IMR-90 (cell line): Measurements from ENCODE around the gene HAX1.

Experiments
- CEBPB ChIP-seq: IDR thresholded peaks from 2 replicates; pipeline ENCODE4 v1.6.1; 2012; ENCODE audit warnings: low read depth, low read length, improper control_type of control experiment
- CTCF ChIP-seq: conservative IDR thresholded peaks from 2 replicates; pipeline ENCODE4 v1.5.1; 2012; ENCODE audit warnings: mild to moderate bottlenecking, low read depth, low read length, improper control_type of control experiment
- MXI1 ChIP-seq: IDR thresholded peaks from 2 replicates; pipeline ENCODE4 v1.6.1; 2012; ENCODE audit warnings: low read depth, mild to moderate bottlenecking, low read length, moderate library complexity, borderline replicate concordance
- POLR2A ChIP-seq: IDR thresholded peaks from 2 replicates; pipeline ENCODE4 v1.6.1; 2012; ENCODE audit warnings: mild to moderate bottlenecking, low read depth, low read length
- RFX5 ChIP-seq: IDR thresholded peaks from 2 replicates; pipeline ENCODE4 v1.8.0; 2012; ENCODE audit warnings: low read depth, mild to moderate bottlenecking, low read length, moderate library complexity

DNA sequence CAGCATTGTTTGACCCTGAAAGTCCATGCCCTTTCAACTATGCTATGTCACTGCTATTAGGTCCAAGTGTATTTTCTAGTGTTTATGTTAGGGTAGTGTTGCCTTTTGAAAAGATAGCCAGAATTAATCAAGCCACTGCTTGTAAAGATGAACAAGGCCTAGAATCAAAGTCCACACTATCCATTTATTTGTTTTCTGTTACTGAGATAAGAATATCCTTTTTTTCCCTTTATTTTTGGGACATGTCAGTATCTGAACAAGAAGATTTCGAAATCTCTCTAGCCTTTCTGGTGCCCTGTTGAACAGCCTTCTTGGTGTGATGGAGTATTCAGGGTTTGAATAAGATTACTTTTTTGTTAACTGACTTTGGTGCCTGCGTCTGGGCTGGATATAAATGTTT is 35.0 kb upstream of the HAX1 start:
- TF ChIP-seq CTCF: no peak
- no peak for TF ChIP-seq RFX5
- no peak for TF ChIP-seq CEBPB
- TF ChIP-seq POLR2A: no peak
- TF ChIP-seq MXI1: no peak
